Keratinocyte (primary cell): Measurements from ENCODE around the gene ZNFX1. TPM values are rescaled to one million over a fixed set of nuclear protein-coding genes. Genes with fewer than 3 reads are reported as not detected.

Source experiments
- DNase-seq: peaks from one replicate; pipeline ENCODE4 v3.0.0-alpha.2; 2011; ENCODE audit warnings: low read depth, missing footprints, low spot score
- FAIRE-seq: peaks from 2 replicates; lab custom pipeline; 2011; peaks lifted over from hg19 to GRCh38; lab: Jason Lieb, UNC
- H2AFZ ChIP-seq: 2 replicates; pipeline ENCODE4 v1.6.0; 2012; ENCODE audit warnings: low read length, control low read depth, inconsistent platforms; ENCODE audit not compliant: control insufficient read depth
- H3K27ac ChIP-seq: 2 replicates; pipeline ENCODE4 v1.5.1; 2011; ENCODE audit warnings: low read length; ENCODE audit not compliant: control insufficient read depth, insufficient read depth
- H3K27me3 ChIP-seq: 3 replicates; pipeline ENCODE4 v1.6.0; 2011; ENCODE audit warnings: low read length; ENCODE audit not compliant: control insufficient read depth, insufficient read depth; ENCODE audit errors: extremely low read depth
- H3K36me3 ChIP-seq, 2 experiments: 2 replicates in 1 of 2; 3 replicates in 1 of 2; pipeline ENCODE4 v1.5.1; 2011; ENCODE audit warnings: low read length in 2 of 2, mild to moderate bottlenecking in 1 of 2; ENCODE audit not compliant: control insufficient read depth in 2 of 2, insufficient read depth in 2 of 2; ENCODE audit errors: extremely low read depth in 1 of 2
- H3K4me1 ChIP-seq: 3 replicates; pipeline ENCODE4 v1.5.1; 2011; ENCODE audit warnings: low read length; ENCODE audit not compliant: control insufficient read depth, insufficient read depth; ENCODE audit errors: extremely low read depth
- H3K4me2 ChIP-seq: 3 replicates; pipeline ENCODE4 v1.6.0; 2011; ENCODE audit warnings: low read depth, low read length; ENCODE audit not compliant: control insufficient read depth, insufficient read depth; ENCODE audit errors: extremely low read depth
- H3K4me3 ChIP-seq, 3 experiments: fragments of 200-600 bp in 1 of 3; sonication (generic) in 1 of 3; 2 replicates in 2 of 3; 3 replicates in 1 of 3; pipeline ENCODE4 v1.5.1; 2011 to 2016; ENCODE audit warnings: low read length in 3 of 3, mild to moderate bottlenecking in 3 of 3, control low read depth in 2 of 3, inconsistent platforms in 1 of 3, low read depth in 1 of 3, mixed read lengths in 1 of 3, mixed run types in 1 of 3, moderate library complexity in 1 of 3; ENCODE audit not compliant: control insufficient read depth in 2 of 3, insufficient read depth in 2 of 3; ENCODE audit errors: extremely low read depth in 1 of 3
- H3K79me2 ChIP-seq: 2 replicates; pipeline ENCODE4 v1.6.0; 2012; ENCODE audit warnings: low read length; ENCODE audit not compliant: control insufficient read depth, insufficient read depth
- H3K9ac ChIP-seq: 3 replicates; pipeline ENCODE4 v1.6.0; 2011; ENCODE audit warnings: low read length; ENCODE audit not compliant: control insufficient read depth, insufficient read depth; ENCODE audit errors: extremely low read depth
- H3K9me1 ChIP-seq: 3 replicates; pipeline ENCODE4 v1.6.0; 2011; ENCODE audit warnings: low read length; ENCODE audit not compliant: control insufficient read depth, insufficient read depth; ENCODE audit errors: extremely low read depth
- H3K9me3 ChIP-seq: 2 replicates; pipeline ENCODE4 v1.5.1; 2012; ENCODE audit warnings: low read depth, low read length; ENCODE audit not compliant: control insufficient read depth
- H4K20me1 ChIP-seq: 3 replicates; pipeline ENCODE4 v1.6.0; 2011; ENCODE audit warnings: low read length; ENCODE audit not compliant: control insufficient read depth, insufficient read depth; ENCODE audit errors: extremely low read depth
- EZH2 ChIP-seq: IDR thresholded peaks from one replicate; pipeline ENCODE4 v1.6.1; 2012; ENCODE audit warnings: inconsistent platforms, mild to moderate bottlenecking, low read length, moderate library complexity
- dilution Hi-C: fragments of 300-500 bp; cut with MboI; formaldehyde crosslinking; loops from one replicate; pipeline ENCODE4 v1.7.0; 2020; ENCODE audit warnings: low sequenced_read_pairs; ENCODE audit not compliant: extremely low pct_ligation_motif_present
- polyA plus RNA-seq, 5 experiments: library from polyadenylated mRNA; depleted of rRNA in 3 of 5; stranded (reverse) in 3 of 5; stranded (forward) in 1 of 5; unstranded in 1 of 5; fragments of >200 nt; gene quantifications; 1 replicate in 1 of 5; 2 replicates in 3 of 5; 3 replicates in 1 of 5; pipeline versions ENCODE4 v1.2.1 to v1.2.3, GENCODE V29; 2011 to 2012; ENCODE audit warnings: missing spikeins in 2 of 5, low read depth in 1 of 5, low replicate concordance in 1 of 5
- TF ChIP-seq, protein P1 (sequence below), 3 experiments: IDR thresholded peaks in 1 of 3; conservative IDR thresholded peaks in 1 of 3; optimal IDR thresholded peaks in 1 of 3; 2 replicates in 2 of 3; 3 replicates in 1 of 3; pipeline versions ENCODE3 to v1.5.1; 2011; ENCODE audit warnings: low read length in 3 of 3, mild to moderate bottlenecking in 3 of 3, moderate library complexity in 2 of 3, control low read depth in 1 of 3, inconsistent platforms in 1 of 3; ENCODE audit not compliant: insufficient read depth in 2 of 3; ENCODE audit errors: extremely low read depth in 1 of 3

Gene ZNFX1
- polyA plus RNA-seq, 1 donor (not counting 4 experiments of a cell fraction or from before 2014, with no cell fraction given): 14.2 TPM

DNA sequence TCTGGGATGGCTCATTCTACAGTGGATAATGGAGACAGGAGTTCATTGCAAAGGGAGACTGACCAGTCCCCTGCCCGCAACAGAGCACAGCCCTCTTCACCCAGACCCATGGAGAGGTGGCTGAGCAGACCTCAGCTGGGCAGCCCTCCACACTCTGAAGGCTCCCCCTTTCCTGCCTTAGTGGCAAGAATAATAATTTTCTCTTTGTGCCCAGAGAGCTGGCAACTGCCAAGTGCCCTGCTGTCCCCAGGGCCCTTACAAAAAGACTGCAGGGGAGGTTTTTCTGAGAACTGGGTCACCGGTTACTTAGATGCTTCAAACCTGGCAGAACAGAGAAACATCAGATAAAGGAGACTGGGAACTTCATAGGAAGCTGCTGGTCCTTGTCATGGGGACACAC lies 35.4 kb upstream of the ZNFX1 start:
- dilution Hi-C loops: no loop called here
- no peak for FAIRE-seq

DNA sequence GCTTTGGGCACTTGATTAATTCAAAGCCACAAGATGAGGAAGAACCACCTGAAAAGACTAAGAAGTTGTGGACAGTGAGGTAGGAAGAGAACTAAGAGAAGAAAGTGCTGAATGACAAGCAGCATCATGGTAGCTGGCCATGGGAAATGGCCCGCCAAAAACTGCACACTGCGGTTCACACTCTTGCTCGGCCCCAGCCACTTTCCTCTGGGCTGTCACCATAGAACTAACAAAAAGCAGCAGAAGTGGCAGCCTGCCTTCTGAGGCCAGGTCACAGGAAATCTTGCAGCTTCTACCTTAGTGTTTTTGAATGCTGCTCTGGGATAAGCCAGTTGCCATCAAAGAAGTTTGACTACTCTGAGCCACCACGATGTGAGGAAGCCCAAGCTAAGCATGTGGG lies 34.8 kb upstream of the ZNFX1 start:
- DNase-seq (no peak), FAIRE-seq (no peak)
- no peak overlapping the region for H3K27ac ChIP-seq
- H3K4me1 ChIP-seq: peaks cover 4% of the 10 kb centered on the region
- H3K4me2 ChIP-seq: no peak overlapping the region
- H3K36me3 ChIP-seq: no peaks in the 10 kb centered on the region
- no peaks in the 10 kb centered on the region for H4K20me1 ChIP-seq
- H3K79me2 ChIP-seq: no peaks in the 10 kb centered on the region
- H2AFZ ChIP-seq: no peak overlapping the region
- H3K27me3 ChIP-seq: peaks cover 25% of the 10 kb centered on the region
- dilution Hi-C loops: no loop called here
- no peak overlapping the region for H3K4me3 ChIP-seq
- no peak overlapping the region for H3K9ac ChIP-seq
- TF ChIP-seq, protein P1, sequence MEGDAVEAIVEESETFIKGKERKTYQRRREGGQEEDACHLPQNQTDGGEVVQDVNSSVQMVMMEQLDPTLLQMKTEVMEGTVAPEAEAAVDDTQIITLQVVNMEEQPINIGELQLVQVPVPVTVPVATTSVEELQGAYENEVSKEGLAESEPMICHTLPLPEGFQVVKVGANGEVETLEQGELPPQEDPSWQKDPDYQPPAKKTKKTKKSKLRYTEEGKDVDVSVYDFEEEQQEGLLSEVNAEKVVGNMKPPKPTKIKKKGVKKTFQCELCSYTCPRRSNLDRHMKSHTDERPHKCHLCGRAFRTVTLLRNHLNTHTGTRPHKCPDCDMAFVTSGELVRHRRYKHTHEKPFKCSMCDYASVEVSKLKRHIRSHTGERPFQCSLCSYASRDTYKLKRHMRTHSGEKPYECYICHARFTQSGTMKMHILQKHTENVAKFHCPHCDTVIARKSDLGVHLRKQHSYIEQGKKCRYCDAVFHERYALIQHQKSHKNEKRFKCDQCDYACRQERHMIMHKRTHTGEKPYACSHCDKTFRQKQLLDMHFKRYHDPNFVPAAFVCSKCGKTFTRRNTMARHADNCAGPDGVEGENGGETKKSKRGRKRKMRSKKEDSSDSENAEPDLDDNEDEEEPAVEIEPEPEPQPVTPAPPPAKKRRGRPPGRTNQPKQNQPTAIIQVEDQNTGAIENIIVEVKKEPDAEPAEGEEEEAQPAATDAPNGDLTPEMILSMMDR (optimal IDR thresholded peaks at IDR 0.05 in 1 of 3, IDR thresholded peaks at IDR 0.05 in 1 of 3, conservative IDR thresholded peaks at IDR 0.05 in 1 of 3; ENCODE audit: extremely low read depth in 1 of 3, insufficient read depth in 2 of 3, low read length in 3 of 3): no peak
- no peak for TF ChIP-seq EZH2
- no peaks in the 10 kb centered on the region for H3K9me1 ChIP-seq
- no peaks in the 10 kb centered on the region for H3K9me3 ChIP-seq

More for the DNA sequence above, 35.4 kb upstream of the ZNFX1 start:
- TF ChIP-seq, protein P1 (optimal IDR thresholded peaks at IDR 0.05 in 1 of 3, IDR thresholded peaks at IDR 0.05 in 1 of 3, conservative IDR thresholded peaks at IDR 0.05 in 1 of 3; ENCODE audit: extremely low read depth in 1 of 3, insufficient read depth in 2 of 3, low read length in 3 of 3): no peak
- TF ChIP-seq EZH2: no peak
- Histone ChIP-seq H3K4me1 (peaks cover 4% of the 10 kb centered on the region), H3K4me2 (no peak overlapping the region), H3K4me3 (no peak overlapping the region), H3K9me3 (no peaks in the 10 kb centered on the region), H2AFZ (no peak overlapping the region), H3K27ac (no peak overlapping the region), H3K9me1 (no peaks in the 10 kb centered on the region), H3K36me3 (no peaks in the 10 kb centered on the region), H4K20me1 (no peaks in the 10 kb centered on the region), H3K9ac (no peak overlapping the region), H3K79me2 (no peaks in the 10 kb centered on the region), H3K27me3 (peaks cover 31% of the 10 kb centered on the region)
- no peak for DNase-seq
